HCEC 1CT (cell line): Measurements from ENCODE around the gene PIGQ.

Source experiments
- DNase-seq: peaks from one replicate; pipeline ENCODE4 v3.0.0-alpha.2; 2017

PIGQ gene

GRCh38 chr16:569445-570254, at the start of gene PIGQ:
Gene PIGQ (plus strand): TSS chr16:569968. CDS start chr16:574075, 4,107 bp downstream.
- peak; percentile 47 for DNase-seq

GRCh38 chr16:520847-521246, 48.9 kb upstream of the PIGQ start:
- no peak for DNase-seq

DNA sequence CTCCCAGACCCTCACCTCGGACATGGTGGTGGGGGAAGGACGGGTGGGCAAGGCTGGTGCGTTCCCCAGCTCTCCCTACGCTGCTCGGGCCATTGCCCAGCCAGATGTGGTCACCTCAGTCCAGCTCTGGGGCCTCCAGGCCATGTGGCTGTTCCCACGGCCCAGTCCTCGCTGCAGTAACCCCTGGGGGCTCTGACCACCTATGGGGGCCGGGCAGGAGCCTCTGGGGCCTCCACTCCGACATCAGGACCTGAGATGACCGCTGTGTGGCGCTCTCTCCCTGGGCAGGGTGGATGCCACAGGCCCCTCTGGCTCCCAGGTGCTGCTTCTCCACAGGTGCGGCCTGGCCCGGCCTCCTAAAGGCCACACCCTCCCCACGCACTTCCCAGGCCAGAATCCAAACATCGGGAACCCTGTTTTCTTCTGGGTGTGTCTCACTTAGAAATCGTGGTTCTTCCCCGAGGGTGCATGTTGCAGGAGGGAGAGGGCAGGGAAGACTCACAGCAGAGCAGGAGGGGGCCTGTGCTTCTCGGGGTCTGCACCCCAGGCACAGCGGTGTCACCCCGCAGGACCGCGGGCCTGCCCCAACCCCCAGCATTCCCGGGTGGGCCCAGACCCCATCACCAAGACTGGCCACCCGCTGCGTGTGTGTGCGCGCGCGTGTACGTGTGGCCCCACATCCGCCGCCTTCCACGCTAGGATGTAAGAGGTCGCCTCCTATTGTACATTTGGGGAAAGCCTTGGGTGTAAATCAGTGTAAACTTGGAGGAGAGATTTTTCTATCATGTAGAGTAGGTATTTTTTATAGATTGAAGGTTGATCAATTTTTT, 48.2 kb upstream of the PIGQ start:
- DNase-seq, result no peak

- DNase-seq, result no peak
Observed at GRCh38 chr16:522320-523096, 47.3 kb upstream of the PIGQ start.

DNA sequence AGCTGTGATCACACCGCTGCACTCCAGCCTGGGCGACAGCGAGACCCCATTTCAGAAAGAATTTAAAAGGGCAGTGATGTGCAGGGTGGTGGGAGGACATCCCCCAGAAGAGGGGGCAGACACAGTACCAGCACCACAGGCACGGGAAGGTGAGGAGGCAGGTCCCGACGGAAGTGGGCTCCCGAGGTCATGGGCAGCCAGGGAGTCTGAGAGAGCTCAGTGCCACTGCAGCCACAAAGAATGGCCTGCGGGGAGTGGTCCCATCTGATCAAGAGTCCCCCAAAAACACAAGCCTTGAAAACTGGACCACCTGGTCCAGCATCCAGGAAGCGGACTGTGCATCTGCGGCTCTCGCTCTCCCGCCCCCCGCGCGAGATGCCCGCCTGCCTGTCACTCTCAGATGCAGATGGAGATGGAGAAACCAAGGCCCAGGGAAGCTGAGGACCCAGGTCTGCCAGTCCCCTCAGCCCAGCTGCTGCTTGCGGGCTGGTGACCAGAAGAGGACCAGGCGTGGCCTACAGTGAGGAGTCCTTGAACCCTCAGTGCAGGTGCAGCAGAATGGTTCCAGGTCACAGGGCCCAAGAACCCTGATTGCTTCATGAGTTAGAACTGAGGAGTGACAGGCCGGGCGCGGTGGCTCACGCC, 46.5 kb upstream of the PIGQ start:
- no peak for DNase-seq

GRCh38 chr16:524274-525040, 45.3 kb upstream of the PIGQ start:
- DNase-seq, result no peak

GRCh38 chr16:525123-525519, 44.6 kb upstream of the PIGQ start:
- DNase-seq, result no peak

- DNase-seq, result peak; percentile 81
Observed at GRCh38 chr16:525520-526180, 44.1 kb upstream of the PIGQ start.

DNA sequence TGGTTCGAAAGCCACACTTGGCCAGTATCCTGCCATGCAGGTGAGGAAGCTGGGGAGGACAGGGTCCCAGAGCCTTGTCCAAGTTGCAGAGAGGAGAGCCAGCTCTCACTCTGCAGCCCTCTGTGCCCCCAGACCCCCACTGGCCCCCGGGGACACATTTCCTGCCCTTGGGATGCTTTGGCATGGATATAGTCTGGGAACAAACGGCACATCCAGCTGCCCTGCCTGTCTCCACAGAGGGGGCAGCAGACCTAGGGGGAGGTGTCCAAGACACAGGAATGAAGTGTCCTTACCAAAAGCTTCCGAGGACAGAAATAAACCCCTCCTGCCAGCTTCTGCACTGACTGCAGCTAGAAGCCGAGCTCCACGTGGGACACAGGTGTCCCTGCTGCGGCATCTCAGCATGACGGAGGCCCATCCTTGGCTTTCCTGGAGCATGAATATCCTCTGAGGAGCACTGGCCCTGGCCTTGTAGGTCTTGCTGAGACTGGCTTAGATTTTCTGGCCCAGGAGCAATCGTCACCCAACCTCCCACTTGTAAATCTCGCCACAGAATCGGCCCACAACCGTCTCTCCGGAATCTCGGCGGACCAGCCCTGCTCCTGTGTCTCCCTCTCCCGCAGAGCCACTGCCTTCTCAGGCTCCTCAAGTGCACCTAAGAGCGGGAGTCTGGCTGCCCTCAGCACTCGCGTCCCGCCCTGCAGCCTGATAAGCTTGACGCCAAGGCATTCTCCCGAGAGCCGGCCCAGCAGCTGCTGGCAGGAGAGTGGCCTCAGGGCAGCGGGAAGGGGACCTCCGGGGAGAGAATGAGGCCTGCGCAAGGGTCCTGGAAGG, 43.4 kb upstream of the PIGQ start:
- DNase-seq, result peak; percentile 18

DNA sequence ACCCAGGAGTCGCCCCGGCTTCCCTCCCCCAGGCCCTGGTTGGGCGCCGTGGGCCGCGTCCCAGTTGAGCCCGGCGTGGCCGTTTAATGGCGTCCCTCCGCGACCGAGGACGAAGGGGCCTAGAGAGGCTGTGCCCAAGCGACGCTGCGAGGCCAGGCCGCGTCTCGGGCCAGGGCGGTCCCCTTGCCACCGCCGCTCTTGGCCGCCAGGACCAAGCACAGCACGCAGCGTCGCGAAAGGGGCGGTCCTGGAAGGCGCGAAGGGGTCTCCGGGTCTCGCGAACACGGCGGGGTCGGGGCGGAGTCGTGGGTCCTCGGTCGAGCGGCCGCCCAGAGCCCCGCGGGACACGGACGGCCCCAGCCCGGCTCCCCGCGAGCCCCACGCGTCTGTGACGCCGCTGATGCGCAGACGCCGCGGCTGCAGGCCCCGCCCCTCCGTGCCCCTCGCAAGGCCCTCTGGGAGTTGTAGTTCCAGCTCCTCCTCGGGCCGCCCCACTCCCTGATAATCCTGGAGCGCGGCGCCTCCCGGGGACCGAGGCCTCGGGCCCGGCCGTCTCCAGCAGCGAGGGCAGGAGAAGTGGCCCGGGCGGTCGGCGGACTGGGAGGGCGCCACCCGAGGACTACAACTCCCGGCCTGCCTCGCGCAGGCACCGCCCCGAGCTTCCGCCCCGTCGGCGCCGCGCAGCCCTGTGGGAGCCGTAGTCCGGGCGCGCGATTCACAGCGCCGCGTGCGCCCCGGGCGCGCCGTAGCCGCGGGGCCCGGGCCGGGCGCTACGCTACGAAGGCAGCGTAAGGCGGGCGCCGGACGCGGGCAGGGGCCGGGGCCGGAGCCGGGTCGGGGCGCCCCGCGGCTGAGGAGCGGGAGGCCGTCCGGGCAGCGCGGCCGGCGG, 42.5 kb upstream of the PIGQ start, which contains the start of gene CAPN15:
Gene CAPN15 (plus strand): TSS at position 698 of the 889 bp plus-strand sequence. CDS start 19,127 bp downstream, outside the sequence.
- peak; percentile 84 for DNase-seq

DNA sequence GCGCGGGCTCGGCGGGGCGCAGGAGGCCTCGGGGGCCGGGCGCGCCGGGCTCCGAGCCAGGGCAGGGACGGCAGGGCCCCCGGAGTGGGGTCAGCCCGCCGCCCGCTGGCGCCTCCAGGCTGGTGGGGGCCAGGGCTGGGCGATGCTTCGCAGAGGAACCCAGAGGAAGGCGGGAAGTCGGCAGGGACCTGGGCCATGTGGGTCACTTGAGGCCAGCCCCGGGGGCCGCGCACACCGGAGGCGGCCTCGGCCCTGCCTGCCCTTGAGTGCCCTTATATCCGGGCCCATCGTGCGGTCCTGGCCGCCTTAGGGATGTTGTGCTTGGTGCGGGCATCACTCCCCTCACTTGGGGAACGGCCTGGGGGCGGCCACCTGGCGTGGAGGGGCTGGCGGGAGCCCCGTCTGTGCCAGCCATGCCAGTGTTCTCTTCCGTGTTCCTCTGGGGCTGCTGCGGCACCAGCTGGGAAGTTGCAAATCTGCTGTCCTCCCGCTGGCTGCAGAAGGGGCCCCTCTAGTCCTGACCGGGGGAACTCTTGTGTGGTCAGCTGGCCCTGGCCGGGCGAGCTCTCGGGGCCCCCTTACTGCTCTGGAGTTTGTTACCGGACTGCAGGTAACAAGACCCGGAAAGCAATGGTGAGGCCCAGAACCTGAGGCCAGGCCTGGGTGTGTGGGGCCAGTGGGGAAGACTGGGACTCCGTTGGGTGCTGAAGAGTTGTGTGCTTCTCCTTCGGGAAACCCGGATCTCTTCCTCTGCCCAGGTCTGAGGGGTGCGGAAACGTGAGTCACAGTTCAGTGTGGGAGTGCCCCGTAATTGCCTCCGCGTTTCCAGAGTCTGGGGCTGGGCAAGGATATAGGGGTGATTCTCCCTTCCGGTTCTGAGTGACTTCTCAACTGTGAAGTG, 41.4 kb upstream of the PIGQ start:
- peak; percentile 88 for DNase-seq

GRCh38 chr16:529012-529575, 40.7 kb upstream of the PIGQ start:
- no peak for DNase-seq

DNA sequence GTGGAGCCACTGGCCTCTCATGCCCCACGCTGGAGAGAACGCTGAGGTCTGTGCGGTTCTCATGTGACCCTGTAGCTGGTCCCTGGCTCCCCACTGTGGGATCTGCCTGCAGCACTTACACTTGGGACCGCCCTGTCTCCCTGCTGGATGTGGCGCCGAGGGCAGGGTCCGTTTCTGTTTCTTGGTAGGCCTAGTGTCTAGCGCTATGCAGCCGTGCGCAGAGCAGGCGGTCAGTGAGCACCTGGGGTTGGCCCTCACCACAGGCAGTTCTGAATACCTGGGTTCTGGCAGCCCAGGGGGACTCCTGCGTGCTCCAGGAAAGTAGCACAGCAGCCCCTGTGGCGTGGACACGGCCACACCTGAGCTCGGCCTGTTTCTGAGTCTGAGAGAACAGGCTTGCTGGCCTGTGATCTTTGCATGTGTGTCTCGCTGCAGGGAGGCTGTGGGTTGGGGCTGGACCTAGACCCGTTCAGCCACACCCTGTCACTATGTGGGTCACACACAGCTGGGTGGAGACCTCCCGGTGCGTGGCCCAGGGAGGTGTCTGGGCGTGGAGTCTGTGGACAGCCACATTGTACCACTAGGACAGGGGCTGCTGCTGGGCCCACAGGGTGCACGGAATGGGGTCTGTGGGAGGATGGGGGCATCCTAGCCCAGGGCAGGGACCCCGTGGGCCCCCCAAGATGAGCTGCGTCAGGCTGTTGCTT, 39.5 kb upstream of the PIGQ start:
- no peak for DNase-seq

DNA sequence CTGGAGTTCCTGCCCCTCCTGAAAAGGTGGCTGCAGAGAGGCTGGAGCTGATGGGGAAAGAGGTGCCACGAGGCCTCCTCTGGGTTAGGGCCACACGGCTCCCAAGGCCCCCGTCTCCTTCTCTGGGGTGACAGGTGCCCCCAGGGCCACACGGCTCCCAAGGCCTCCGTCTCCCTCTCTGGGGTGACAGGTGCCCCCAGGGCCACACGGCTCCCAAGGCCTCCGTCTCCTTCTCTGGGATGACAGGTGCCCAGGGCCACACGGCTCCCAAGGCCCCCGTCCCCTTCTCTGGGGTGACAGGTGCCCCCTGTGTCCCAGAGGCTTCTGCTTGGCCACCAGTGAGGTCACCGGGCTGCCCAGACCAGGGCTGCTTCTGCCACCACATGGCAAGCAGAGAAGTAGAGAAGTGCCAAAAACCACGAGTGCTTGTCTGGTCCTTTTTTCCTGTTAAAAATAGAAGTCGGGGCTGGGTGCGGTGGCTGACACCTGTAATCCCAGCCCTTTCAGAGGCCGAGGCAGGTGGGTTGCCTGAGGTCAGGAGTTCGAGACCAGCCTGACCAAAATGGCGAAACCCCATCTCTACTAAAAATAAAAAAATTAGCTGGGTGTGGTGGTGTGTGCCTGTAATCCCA, 38.2 kb upstream of the PIGQ start:
- DNase-seq, result no peak

- DNase-seq, result no peak
Observed at GRCh38 chr16:533391-534123, 36.2 kb upstream of the PIGQ start.

DNA sequence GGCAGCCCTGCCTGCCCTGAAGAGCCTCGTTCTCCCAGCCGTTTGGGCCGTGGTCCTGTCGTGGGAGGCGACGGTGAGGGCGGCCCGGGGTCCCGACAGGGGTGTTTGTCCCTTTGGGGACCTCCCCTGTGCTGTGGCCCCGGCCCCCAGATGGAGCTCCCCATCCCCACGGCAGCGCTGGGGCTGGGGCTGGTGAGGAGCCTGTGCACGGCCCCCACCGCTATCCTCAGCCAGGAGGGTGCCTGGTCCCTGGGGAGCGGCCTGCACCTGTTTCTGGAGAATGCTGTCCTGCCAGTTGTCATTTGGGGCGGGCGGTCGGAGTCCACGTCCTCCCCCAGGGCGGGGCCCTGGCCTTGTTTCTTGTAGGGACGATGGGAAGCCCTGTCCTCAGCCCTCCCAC, 35.6 kb upstream of the PIGQ start:
- DNase-seq, result no peak
